ENCODE results near the gene CMSS1. TPM values are rescaled to one million over a fixed set of nuclear protein-coding genes. Genes with fewer than 3 reads are reported as not detected.

Gene CMSS1
- total RNA-seq, 1 donor from 2014 or later, result 56.3 TPM

- H3K79me2 ChIP-seq (ENCODE audit: low read depth), result peaks cover 78% of the 10 kb centered on the region
- H3K27ac ChIP-seq, result no peak overlapping the region
- H3K27ac Mint-ChIP-seq, result no peak overlapping the region
- peaks cover 5% of the 10 kb centered on the region for H3K4me1 ChIP-seq
- no peaks in the 10 kb centered on the region for H4K20me1 ChIP-seq (ENCODE audit: low read depth)
- H2AFZ ChIP-seq (replicated peaks), result no peak overlapping the region
- H3K9me3 ChIP-seq (ENCODE audit: low read depth), result no peaks in the 10 kb centered on the region
- H3K9ac ChIP-seq, result no peak overlapping the region
- peaks cover 2% of the 10 kb centered on the region for H3K27me3 Mint-ChIP-seq (ENCODE audit: insufficient read depth, low read depth)
- peaks cover 15% of the 10 kb centered on the region for H3K4me1 Mint-ChIP-seq
- H3K27me3 ChIP-seq, result no peaks in the 10 kb centered on the region
- H3K36me3 Mint-ChIP-seq, result no peaks in the 10 kb centered on the region
- no peaks in the 10 kb centered on the region for H3K36me3 ChIP-seq
- TF ChIP-seq CTCF (IDR thresholded peaks at IDR 0.05) (no peak), EZH2 (IDR thresholded peaks at IDR 0.05) (no peak), EZH2phosphoT487 (IDR thresholded peaks at IDR 0.05) (no peak)
- no peak overlapping the region for H3K4me3 ChIP-seq
- no peaks in the 10 kb centered on the region for H3K9me3 Mint-ChIP-seq
- no peak overlapping the region for H3K4me2 ChIP-seq
- H3F3A ChIP-seq (ENCODE audit: low read depth), result no peaks in the 10 kb centered on the region
- no peak overlapping the region for H3K4me3 Mint-ChIP-seq
- DNase-seq (ENCODE audit: low spot score), result peak; percentile 9
These were observed 6.4 kb downstream of the CMSS1 start for GRCh38 chr3:99823723-99824711.

GRCh38 chr3:99825004-99825640, 7.5 kb downstream of the CMSS1 start:
- Histone ChIP-seq H3K36me3 (no peaks in the 10 kb centered on the region), H3K4me1 (peaks cover 5% of the 10 kb centered on the region), H3K79me2 (ENCODE audit: low read depth) (peaks cover 79% of the 10 kb centered on the region), H3K9ac (no peak overlapping the region), H3K27me3 (no peaks in the 10 kb centered on the region), H3K4me2 (no peak overlapping the region), H3K9me3 (ENCODE audit: low read depth) (no peaks in the 10 kb centered on the region), H4K20me1 (ENCODE audit: low read depth) (no peaks in the 10 kb centered on the region), H3K4me3 (no peak overlapping the region), H2AFZ (replicated peaks) (no peak overlapping the region), H3F3A (ENCODE audit: low read depth) (no peaks in the 10 kb centered on the region), H3K27ac (no peak overlapping the region)
- no peaks in the 10 kb centered on the region for H3K9me3 Mint-ChIP-seq
- no peak for TF ChIP-seq EZH2phosphoT487 (IDR thresholded peaks at IDR 0.05)
- no peak for TF ChIP-seq EZH2 (IDR thresholded peaks at IDR 0.05)
- no peak for TF ChIP-seq CTCF (IDR thresholded peaks at IDR 0.05)
- no peak for DNase-seq (ENCODE audit: low spot score)
- no peak overlapping the region for H3K4me3 Mint-ChIP-seq
- H3K27ac Mint-ChIP-seq, result no peak overlapping the region
- H3K27me3 Mint-ChIP-seq (ENCODE audit: insufficient read depth, low read depth), result peaks cover 2% of the 10 kb centered on the region
- H3K4me1 Mint-ChIP-seq, result peaks cover 13% of the 10 kb centered on the region
- H3K36me3 Mint-ChIP-seq, result no peaks in the 10 kb centered on the region

GRCh38 chr3:99829844-99830243, 12.2 kb downstream of the CMSS1 start:
- no peak overlapping the region for H3K27ac Mint-ChIP-seq
- Histone ChIP-seq H3K4me1 (no peaks in the 10 kb centered on the region), H3K9me3 (ENCODE audit: low read depth) (no peaks in the 10 kb centered on the region), H2AFZ (replicated peaks) (no peak overlapping the region), H3K36me3 (no peaks in the 10 kb centered on the region), H4K20me1 (ENCODE audit: low read depth) (no peaks in the 10 kb centered on the region), H3F3A (ENCODE audit: low read depth) (no peaks in the 10 kb centered on the region), H3K79me2 (ENCODE audit: low read depth) (peaks cover 56% of the 10 kb centered on the region), H3K27ac (no peak overlapping the region), H3K4me3 (no peak overlapping the region), H3K9ac (no peak overlapping the region), H3K4me2 (no peak overlapping the region), H3K27me3 (no peaks in the 10 kb centered on the region)
- no peak for DNase-seq (ENCODE audit: low spot score)
- H3K27me3 Mint-ChIP-seq (ENCODE audit: insufficient read depth, low read depth), result peaks cover 2% of the 10 kb centered on the region
- H3K4me3 Mint-ChIP-seq, result no peak overlapping the region
- no peak for TF ChIP-seq CTCF (IDR thresholded peaks at IDR 0.05)
- TF ChIP-seq EZH2 (IDR thresholded peaks at IDR 0.05), result no peak
- no peak for TF ChIP-seq EZH2phosphoT487 (IDR thresholded peaks at IDR 0.05)
- H3K9me3 Mint-ChIP-seq, result no peaks in the 10 kb centered on the region
- peaks cover 7% of the 10 kb centered on the region for H3K4me1 Mint-ChIP-seq
- no peaks in the 10 kb centered on the region for H3K36me3 Mint-ChIP-seq

All from neural progenitor cell (in vitro differentiated cells).